ENCODE results near the gene TRIM14.
"Not testable (repeated sequence)": the region's sequence is repeated elsewhere in the genome, so short reads cannot be mapped to it uniquely, and the experiment has no call there.

DNA sequence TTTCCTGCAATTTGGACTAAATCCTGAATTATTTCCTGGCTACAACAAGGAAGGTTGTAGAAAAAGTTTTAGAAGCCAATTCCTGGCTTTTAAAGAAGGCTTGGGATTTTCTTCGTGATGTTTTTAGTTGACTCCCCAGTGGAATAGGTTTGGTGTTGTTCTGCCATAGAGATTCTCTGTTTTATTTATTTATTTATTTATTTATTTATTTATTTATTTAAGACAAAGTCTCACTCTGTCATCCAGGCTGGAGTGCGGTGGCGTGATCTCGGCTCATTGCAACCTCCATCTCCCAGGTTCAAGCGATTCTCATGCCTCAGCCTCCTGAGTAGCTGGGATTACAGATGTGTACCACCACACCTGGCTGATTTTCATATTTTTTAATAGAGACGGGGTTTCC, 1.9 kb downstream of the TRIM14 start:
- not testable (repeated sequence) for TF ChIP-seq JAZF1 (CRISPR knock-in tag; IDR thresholded peaks at IDR 0.05); ZNF219 (CRISPR knock-in tag; IDR thresholded peaks at IDR 0.05; ENCODE audit: borderline replicate concordance); ZNF317 (CRISPR knock-in tag; IDR thresholded peaks at IDR 0.05; ENCODE audit: borderline replicate concordance, low read depth); JUN (CRISPR knock-in tag; IDR thresholded peaks at IDR 0.05); CREB1 (CRISPR knock-in tag; IDR thresholded peaks at IDR 0.05); NFYB (CRISPR knock-in tag; conservative IDR thresholded peaks at IDR 0.05; ENCODE audit: low read depth)
- TF ChIP-seq, protein P1, sequence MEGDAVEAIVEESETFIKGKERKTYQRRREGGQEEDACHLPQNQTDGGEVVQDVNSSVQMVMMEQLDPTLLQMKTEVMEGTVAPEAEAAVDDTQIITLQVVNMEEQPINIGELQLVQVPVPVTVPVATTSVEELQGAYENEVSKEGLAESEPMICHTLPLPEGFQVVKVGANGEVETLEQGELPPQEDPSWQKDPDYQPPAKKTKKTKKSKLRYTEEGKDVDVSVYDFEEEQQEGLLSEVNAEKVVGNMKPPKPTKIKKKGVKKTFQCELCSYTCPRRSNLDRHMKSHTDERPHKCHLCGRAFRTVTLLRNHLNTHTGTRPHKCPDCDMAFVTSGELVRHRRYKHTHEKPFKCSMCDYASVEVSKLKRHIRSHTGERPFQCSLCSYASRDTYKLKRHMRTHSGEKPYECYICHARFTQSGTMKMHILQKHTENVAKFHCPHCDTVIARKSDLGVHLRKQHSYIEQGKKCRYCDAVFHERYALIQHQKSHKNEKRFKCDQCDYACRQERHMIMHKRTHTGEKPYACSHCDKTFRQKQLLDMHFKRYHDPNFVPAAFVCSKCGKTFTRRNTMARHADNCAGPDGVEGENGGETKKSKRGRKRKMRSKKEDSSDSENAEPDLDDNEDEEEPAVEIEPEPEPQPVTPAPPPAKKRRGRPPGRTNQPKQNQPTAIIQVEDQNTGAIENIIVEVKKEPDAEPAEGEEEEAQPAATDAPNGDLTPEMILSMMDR (IDR thresholded peaks at IDR 0.05), result not testable (repeated sequence)
- TF ChIP-seq, protein P2, sequence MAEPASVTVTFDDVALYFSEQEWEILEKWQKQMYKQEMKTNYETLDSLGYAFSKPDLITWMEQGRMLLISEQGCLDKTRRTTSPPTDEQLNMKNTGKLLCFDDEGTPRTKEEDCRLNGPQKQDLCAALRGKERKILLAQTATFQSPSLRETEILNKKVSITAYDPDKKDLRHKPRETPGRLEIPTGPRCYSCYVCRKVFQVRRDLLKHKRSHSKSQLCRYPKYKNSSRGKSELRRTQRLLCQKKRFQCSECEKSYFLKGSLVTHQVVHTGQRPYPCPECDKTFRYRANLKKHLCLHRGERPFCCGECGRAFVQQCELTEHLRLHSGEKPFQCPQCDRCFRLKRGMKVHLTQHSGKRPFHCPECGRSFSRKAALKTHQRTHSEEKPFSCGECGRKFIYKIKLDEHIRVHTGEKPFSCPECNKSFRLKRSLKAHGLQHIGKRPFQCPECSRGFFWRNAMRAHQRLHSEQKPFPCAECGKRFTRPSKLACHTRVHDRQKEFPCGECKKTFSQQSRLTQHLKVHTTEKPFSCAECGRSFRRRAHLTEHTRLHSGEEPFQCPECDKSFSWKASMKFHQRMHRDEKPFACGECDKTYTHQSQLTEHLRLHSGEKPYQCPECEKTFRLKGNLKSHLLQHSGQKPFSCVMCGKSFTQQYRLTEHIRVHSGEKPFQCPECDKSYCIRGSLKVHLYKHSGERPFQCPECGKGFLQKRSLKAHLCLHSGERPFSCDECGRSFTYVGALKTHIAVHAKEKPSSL (CRISPR knock-in tag; conservative IDR thresholded peaks at IDR 0.05), result not testable (repeated sequence)
- TF ChIP-seq, protein P3, sequence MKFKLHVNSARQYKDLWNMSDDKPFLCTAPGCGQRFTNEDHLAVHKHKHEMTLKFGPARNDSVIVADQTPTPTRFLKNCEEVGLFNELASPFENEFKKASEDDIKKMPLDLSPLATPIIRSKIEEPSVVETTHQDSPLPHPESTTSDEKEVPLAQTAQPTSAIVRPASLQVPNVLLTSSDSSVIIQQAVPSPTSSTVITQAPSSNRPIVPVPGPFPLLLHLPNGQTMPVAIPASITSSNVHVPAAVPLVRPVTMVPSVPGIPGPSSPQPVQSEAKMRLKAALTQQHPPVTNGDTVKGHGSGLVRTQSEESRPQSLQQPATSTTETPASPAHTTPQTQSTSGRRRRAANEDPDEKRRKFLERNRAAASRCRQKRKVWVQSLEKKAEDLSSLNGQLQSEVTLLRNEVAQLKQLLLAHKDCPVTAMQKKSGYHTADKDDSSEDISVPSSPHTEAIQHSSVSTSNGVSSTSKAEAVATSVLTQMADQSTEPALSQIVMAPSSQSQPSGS (CRISPR knock-in tag; IDR thresholded peaks at IDR 0.05; ENCODE audit: borderline replicate concordance, low read depth), result not testable (repeated sequence)
- TF ChIP-seq, protein P4, sequence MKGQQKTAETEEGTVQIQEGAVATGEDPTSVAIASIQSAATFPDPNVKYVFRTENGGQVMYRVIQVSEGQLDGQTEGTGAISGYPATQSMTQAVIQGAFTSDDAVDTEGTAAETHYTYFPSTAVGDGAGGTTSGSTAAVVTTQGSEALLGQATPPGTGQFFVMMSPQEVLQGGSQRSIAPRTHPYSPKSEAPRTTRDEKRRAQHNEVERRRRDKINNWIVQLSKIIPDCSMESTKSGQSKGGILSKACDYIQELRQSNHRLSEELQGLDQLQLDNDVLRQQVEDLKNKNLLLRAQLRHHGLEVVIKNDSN (CRISPR knock-in tag; IDR thresholded peaks at IDR 0.05), result not testable (repeated sequence)

Data from WTC11 (cell line).